ENCODE data around the gene FCN1. TPM values are rescaled to one million over a fixed set of nuclear protein-coding genes. Genes with fewer than 3 reads are reported as not detected.

The FCN1 gene
- total and polyA plus RNA-seq, 10 of the 15 experiments (the other 5 are each of a cell fraction or from before 2014, with no cell fraction given), result 0.08 TPM; not detected in 9

DNA sequence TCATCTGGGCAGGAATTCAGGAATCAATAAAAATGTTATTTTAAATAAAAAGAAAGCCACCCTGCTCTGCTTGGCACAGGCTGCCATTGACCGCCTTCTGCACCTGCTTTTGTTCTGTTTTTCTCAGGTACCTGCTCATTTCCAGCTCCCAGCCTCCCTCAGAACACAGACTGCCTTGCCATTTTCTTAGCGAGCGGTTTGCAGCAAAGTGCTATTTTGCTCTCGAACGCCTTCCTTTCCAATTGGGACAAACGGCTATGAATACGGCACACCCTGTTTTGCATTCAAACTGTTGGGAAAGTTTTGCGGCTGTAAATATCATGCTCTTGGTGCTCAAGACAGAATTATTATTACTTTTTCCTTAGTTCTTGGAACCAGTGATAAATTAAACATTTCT, 25.1 kb upstream of the FCN1 start (continued):
- TF ChIP-seq CEBPZ (IDR thresholded peaks at IDR 0.05; ENCODE audit: low read depth, low read length), result no peak

DNA sequence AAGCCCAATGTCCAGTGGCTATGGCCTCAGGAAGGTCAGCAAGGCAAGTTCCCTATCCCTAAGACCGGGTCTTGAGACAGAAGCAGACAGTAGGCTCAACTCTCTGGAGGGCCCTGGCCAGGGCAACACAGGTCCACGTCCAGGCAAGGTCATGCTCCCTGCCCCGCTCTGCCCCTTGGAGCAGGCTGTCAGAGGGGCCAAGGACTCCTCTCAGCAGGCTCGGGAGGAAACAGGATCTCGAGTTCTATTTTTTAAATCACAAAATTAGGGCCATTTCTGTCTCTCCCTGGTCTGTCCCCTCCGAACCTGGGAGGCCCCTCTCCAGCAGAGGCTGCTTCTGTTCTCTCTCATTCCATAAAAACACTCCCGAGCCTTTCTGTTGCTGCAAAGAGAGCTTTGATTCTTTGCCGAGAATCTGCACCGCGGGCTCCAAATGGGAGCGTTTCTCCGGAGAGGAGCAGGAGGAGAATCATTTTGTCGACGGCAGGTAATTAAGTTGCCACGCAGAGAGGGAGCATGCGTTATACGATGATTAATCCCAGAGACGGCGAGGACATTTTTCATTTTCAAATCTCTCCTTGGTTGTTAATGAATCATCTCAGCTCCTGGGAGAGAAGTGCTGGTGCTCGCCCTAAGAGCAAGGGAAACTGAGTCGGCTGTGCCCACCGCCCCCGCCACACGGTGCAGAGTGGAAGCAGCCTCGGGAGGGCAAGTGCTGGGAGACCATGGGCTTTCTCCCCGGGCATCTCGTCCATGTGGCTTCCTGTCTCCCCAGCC, 24.5 kb upstream of the FCN1 start:
- no peak for DNase-seq (ENCODE audit: low read depth, low spot score)
- no TSS peak for BruUV-seq (replicated peaks)
- no peak overlapping the region for H3K4me3 ChIP-seq
- TF ChIP-seq SRF (IDR thresholded peaks at IDR 0.05; ENCODE audit: low read depth in 2 of 2, low read length in 2 of 2) (no peak), ATF3 (IDR thresholded peaks at IDR 0.05; ENCODE audit: borderline replicate concordance, extremely low read depth, low read depth, low read length) (no peak), IKZF1 (conservative IDR thresholded peaks at IDR 0.05) (no peak), WRNIP1 (IDR thresholded peaks at IDR 0.05; ENCODE audit: borderline replicate concordance, low read depth, low read length) (no peak), PAX5 (IDR thresholded peaks at IDR 0.05; ENCODE audit: borderline replicate concordance, low read depth, low read length) (no peak), NR2C2 (IDR thresholded peaks at IDR 0.05; ENCODE audit: borderline replicate concordance, control insufficient read depth, insufficient read length, low read depth) (no peak), CHD4 (IDR thresholded peaks at IDR 0.05) (no peak), BMI1 (IDR thresholded peaks at IDR 0.05; ENCODE audit: borderline replicate concordance) (no peak), POU2F2 (IDR thresholded peaks at IDR 0.05; ENCODE audit: borderline replicate concordance, low read depth, low read length) (no peak), HDAC2 (IDR thresholded peaks at IDR 0.05) (no peak), FOXM1 (IDR thresholded peaks at IDR 0.05; ENCODE audit: low read depth, low read length) (no peak), SUPT20H (IDR thresholded peaks at IDR 0.05; ENCODE audit: borderline replicate concordance, control insufficient read depth, low read depth, low read length) (no peak), YY1 (IDR thresholded peaks at IDR 0.05; ENCODE audit: low read depth, low read length) (no peak), PBX3 (IDR thresholded peaks at IDR 0.05; ENCODE audit: insufficient replicate concordance, low read depth, low read length) (no peak), BHLHE40 (IDR thresholded peaks at IDR 0.05; ENCODE audit: borderline replicate concordance in 1 of 2, low read depth in 2 of 2, low read length in 1 of 2) (no peak), TCF3 (IDR thresholded peaks at IDR 0.05; ENCODE audit: borderline replicate concordance, insufficient read depth, low read depth, low read length) (no peak), PML (IDR thresholded peaks at IDR 0.05; ENCODE audit: low read length) (no peak)

More for the DNA sequence above, 24.5 kb upstream of the FCN1 start:
- Histone ChIP-seq H3K36me3 (ENCODE audit: control insufficient read depth in 2 of 2, insufficient read depth in 2 of 2, low read length in 1 of 2) (no peaks in the 10 kb centered on the region), H3K27ac (ENCODE audit: control insufficient read depth, insufficient read depth) (no peak overlapping the region), H3K4me2 (ENCODE audit: control insufficient read depth, insufficient read depth) (no peak overlapping the region), H3K9ac (ENCODE audit: control insufficient read depth, insufficient read depth, low read length) (no peak overlapping the region), H4K20me1 (ENCODE audit: control insufficient read depth, insufficient read depth) (no peaks in the 10 kb centered on the region), H3K27me3 (replicated peaks in 1 of 2; ENCODE audit: control insufficient read depth in 2 of 2, insufficient read depth in 2 of 2, low read length in 1 of 2) (no peaks in the 10 kb centered on the region; a peak in 1 of 4 replicates), H2AFZ (ENCODE audit: control insufficient read depth, low read depth, low read length) (no peak overlapping the region), H3K4me1 (ENCODE audit: control insufficient read depth, insufficient read depth, low read length) (peaks cover 6% of the 10 kb centered on the region), H3K79me2 (ENCODE audit: control insufficient read depth, insufficient read depth, low read length) (no peaks in the 10 kb centered on the region), H3K9me3 (replicated peaks; ENCODE audit: control insufficient read depth, insufficient read depth, low read length) (no peaks in the 10 kb centered on the region)
- in situ Hi-C loops (cut with MboI), result no loop called here
- POLR2A ChIA-PET, result no interaction called here
- SMC1A ChIA-PET (ENCODE audit: uncharacterized antibody, unreplicated experiment), result interaction anchor here (0.6 kb wide), 1 partner anchor 19 kb away, joined by 3 read pairs; no protein-coding TSS in a partner anchor
- 43% methylated on average over 27 of the region's 27 CpGs for WGBS (ENCODE audit: insufficient coverage, insufficient replicate concordance, low lambda C conversion rate, missing lambda C conversion rate)
- no peak for FAIRE-seq
- ATAC-seq, result no peak
- CTCF ChIA-PET, result no interaction called here
- RAD21 ChIA-PET (ENCODE audit: unreplicated experiment), result no interaction called here
- intact Hi-C loops (cut with micrococcal nuclease; ENCODE audit: unreplicated experiment), result no loop called here

All from GM12878 (cell line).